RWPE2 (cell line): ENCODE data around the gene AHNAK2.

ENCODE experiments used
- ATAC-seq: fragments of 200-7000 bp; cut with Tn5 transposase; 3 replicates; pipeline ENCODE4 v1.9.1; 2021; ENCODE audit warnings: low read depth
- DNase-seq: peaks from one replicate; pipeline ENCODE4 v3.0.0-alpha.2; 2020; ENCODE audit warnings: low spot score
- H3K27ac ChIP-seq: fragments of 450-650 bp; 2 replicates; pipeline ENCODE4 v1.5.1; 2017; ENCODE audit warnings: mild to moderate bottlenecking; ENCODE audit not compliant: poor library complexity, severe bottlenecking
- H3K27me3 ChIP-seq: fragments of 250-450 bp; sonication (Bioruptor Pico); 2 replicates; pipeline ENCODE4 v1.5.1; 2021; ENCODE audit warnings: mild to moderate bottlenecking, moderate library complexity; ENCODE audit not compliant: insufficient read depth, poor library complexity, severe bottlenecking
- H3K36me3 ChIP-seq: fragments of 250-450 bp; sonication (Bioruptor Pico); 2 replicates; pipeline ENCODE4 v1.5.1; 2020; ENCODE audit warnings: low read depth, mild to moderate bottlenecking, moderate library complexity
- H3K4me1 ChIP-seq: fragments of 250-450 bp; sonication (Bioruptor Pico); 2 replicates; pipeline ENCODE4 v1.5.1; 2021; ENCODE audit warnings: mild to moderate bottlenecking, moderate library complexity; ENCODE audit not compliant: insufficient read depth, poor library complexity, severe bottlenecking
- H3K4me3 ChIP-seq: fragments of 250-450 bp; sonication (Bioruptor Pico); 2 replicates; pipeline ENCODE4 v1.5.1; 2021; ENCODE audit warnings: mild to moderate bottlenecking, moderate library complexity; ENCODE audit not compliant: severe bottlenecking
- H3K9me3 ChIP-seq: fragments of 250-450 bp; sonication (Bioruptor Pico); 2 replicates; pipeline ENCODE4 v1.5.1; 2021; ENCODE audit warnings: mild to moderate bottlenecking, moderate library complexity; ENCODE audit not compliant: severe bottlenecking
- TF ChIP-seq, protein P1 (sequence below): fragments of 450-650 bp; IDR thresholded peaks from one replicate; pipeline ENCODE4 v1.5.1; 2017; ENCODE audit warnings: mild to moderate bottlenecking, moderate library complexity; ENCODE audit not compliant: poor library complexity, severe bottlenecking

Gene AHNAK2

DNA sequence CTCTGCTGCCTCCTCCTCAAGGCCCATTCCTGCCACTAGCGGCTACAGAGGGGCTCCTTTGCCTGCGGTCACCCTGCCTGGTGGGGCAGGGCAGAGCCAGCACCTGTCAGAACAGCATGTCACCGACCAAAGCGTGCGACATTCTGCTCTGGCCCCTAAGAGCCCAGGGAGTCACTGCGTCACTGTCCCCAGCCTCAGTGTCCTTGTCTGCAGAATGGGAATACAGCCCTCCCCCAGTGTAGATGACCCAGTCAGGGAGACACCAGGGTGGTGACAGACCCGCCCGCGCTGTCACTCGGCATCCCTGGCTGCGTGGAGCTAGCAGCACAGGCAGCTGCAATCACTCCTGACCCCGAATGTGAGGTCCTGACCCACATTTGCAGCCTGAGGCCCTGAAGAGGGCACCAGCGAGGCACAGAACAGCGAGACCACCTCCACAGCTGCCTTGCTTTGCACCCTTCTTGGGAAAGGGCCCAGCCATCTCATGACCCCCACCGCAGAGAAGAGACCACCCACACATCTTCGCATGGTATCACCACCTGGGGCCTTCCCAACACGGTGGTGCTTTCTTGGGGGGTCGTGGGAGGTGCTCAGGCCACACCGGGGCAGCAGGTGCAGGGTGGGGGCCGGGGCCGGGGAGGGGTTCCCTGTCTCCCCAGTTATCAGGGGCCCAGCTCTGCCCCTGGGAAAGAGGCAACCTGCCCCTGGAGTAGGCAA is 2.5 kb downstream of the AHNAK2 start:
- peak; percentile 77 for DNase-seq
- TF ChIP-seq, protein P1, sequence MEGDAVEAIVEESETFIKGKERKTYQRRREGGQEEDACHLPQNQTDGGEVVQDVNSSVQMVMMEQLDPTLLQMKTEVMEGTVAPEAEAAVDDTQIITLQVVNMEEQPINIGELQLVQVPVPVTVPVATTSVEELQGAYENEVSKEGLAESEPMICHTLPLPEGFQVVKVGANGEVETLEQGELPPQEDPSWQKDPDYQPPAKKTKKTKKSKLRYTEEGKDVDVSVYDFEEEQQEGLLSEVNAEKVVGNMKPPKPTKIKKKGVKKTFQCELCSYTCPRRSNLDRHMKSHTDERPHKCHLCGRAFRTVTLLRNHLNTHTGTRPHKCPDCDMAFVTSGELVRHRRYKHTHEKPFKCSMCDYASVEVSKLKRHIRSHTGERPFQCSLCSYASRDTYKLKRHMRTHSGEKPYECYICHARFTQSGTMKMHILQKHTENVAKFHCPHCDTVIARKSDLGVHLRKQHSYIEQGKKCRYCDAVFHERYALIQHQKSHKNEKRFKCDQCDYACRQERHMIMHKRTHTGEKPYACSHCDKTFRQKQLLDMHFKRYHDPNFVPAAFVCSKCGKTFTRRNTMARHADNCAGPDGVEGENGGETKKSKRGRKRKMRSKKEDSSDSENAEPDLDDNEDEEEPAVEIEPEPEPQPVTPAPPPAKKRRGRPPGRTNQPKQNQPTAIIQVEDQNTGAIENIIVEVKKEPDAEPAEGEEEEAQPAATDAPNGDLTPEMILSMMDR, result no peak
- Histone ChIP-seq H3K36me3 (no peaks in the 10 kb centered on the region), H3K27ac (peak overlapping the region; percentile 99), H3K9me3 (no peaks in the 10 kb centered on the region), H3K4me1 (peaks cover 46% of the 10 kb centered on the region), H3K4me3 (no peak overlapping the region), H3K27me3 (no peaks in the 10 kb centered on the region)
- no peak for ATAC-seq

DNA sequence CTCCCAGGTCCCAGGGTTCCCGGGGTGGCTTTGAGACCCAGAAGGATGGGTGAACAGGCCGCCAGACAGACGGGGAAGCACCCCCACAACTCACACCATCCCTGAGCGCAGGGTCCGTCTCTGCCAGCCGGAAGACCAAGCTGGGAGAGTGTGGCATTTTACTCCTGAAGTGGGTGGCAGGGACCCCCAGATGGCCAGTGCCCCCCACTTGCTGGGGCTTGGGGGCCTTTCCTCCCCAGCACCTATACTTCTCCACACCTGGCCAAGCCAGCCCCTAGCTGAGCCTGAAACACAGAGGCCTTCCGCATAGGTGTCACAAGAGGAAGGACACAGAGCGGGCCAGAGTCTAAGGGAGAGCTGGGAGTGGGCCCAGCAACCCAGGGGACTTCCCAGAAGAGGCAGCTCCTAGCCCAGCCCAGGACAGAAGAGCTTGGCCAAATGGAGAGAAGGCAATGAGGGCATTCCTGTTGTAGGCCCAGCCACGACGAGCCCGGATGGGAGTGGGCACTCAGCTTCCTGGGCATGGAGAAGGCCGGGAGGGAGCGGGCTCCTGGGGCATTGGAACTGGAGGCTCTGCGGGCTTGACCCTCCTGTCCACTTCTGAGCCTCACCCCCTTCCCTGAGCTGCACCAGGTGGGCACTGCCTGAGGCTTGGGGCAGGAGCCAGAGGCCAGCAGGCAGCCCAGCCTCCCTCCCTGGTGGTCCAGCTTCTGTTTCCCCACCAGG is 3.3 kb downstream of the AHNAK2 start:
- Histone ChIP-seq H3K27ac (peak overlapping the region; percentile 99), H3K9me3 (no peaks in the 10 kb centered on the region), H3K4me3 (no peak overlapping the region), H3K4me1 (peaks cover 40% of the 10 kb centered on the region), H3K36me3 (no peaks in the 10 kb centered on the region), H3K27me3 (no peaks in the 10 kb centered on the region)
- DNase-seq (peak; percentile 71), ATAC-seq (no peak)
- TF ChIP-seq, protein P1, result no peak

DNA sequence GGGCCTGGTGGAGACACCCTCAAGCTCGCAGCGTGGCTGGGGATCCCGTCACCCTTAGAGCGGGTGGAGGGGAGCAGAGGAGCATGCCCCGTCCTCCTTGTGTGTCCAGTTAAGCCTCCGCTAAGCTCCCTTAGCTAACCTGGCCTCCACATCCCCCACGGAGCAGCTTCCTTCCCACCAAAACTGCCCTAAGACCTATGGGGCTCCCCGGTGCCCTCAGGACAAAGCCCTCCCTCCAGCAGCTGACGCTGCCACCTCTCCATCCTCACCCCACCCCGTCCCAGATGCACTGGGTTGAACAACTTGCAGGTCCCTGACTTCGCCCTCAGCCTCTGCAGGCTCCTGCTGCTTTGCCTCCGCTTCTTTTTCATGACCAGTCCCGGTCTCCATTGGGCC is 4.0 kb downstream of the AHNAK2 start:
- Histone ChIP-seq H3K4me3 (no peak overlapping the region), H3K27ac (peak overlapping the region; percentile 99), H3K9me3 (no peaks in the 10 kb centered on the region), H3K36me3 (no peaks in the 10 kb centered on the region), H3K4me1 (peaks cover 38% of the 10 kb centered on the region), H3K27me3 (no peaks in the 10 kb centered on the region)
- DNase-seq, result peak; percentile 73
- TF ChIP-seq, protein P1, result no peak
- no peak for ATAC-seq

DNA sequence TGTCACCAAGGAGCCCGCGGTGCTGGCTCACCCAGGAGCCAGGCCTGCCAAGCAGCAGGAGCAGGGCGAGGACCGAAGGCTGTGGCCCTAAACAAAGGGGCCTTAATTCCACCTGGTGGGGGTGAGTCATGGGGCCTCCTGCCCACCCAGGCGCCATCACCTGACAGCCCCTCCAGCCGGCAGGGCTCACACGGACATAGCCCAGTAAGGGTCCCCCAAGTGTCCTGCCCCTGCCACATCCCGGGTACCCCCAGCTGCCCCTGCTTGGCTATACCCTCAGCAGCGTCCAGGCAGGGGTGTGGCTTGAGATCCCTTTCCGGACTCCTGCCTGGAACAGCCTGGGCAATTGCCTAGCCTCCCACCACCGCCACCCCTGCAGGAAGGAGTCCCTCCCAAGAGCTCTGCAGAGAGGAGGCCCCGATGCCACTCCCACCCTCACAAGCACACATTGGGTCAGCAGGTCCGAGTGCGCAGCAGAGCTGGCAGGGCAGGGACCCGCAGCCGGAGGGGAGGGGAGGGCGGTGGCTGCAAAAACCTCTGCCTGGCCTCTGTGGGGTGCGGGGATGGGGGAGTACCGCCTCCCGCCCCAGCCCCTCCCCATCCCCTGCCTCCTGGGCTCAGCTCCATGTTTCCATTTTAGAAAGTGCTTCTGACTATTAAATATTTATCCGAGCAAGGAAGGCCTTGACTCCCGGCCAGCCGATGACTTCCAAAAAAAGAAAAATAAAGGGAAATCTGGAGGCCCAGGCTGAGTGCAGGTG is 4.6 kb downstream of the AHNAK2 start:
- DNase-seq (peak; percentile 96), ATAC-seq (peak; percentile 49)
- Histone ChIP-seq H3K4me3 (no peak overlapping the region), H3K27me3 (no peaks in the 10 kb centered on the region), H3K9me3 (no peaks in the 10 kb centered on the region), H3K27ac (peak overlapping the region; percentile 99), H3K36me3 (no peaks in the 10 kb centered on the region), H3K4me1 (peaks cover 38% of the 10 kb centered on the region)
- TF ChIP-seq, protein P1, result no peak

DNA sequence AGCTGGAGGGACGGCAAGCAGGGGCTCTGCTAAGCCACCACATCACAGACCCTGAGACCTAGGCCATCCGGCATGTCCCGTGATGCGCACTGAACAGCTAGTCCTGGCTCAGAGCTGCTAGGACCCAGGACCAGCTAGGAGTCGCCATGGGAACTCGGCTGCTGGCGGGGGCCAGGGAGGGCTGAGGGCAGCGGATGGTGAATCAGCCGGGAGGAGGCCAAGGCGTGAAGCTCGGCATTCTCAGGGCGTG is 5.1 kb downstream of the AHNAK2 start:
- ATAC-seq (no peak), DNase-seq (peak; percentile 100)
- TF ChIP-seq, protein P1, result no peak
- Histone ChIP-seq H3K27ac (peak overlapping the region; percentile 99), H3K27me3 (no peaks in the 10 kb centered on the region), H3K4me1 (peaks cover 41% of the 10 kb centered on the region), H3K36me3 (no peaks in the 10 kb centered on the region), H3K9me3 (no peaks in the 10 kb centered on the region), H3K4me3 (no peak overlapping the region)
